GM12873 (cell line): ENCODE measurements around the gene EPB41L4B.

ENCODE experiments used
- CTCF ChIP-seq: IDR thresholded peaks from 2 replicates; pipeline ENCODE4 v1.5.1; 2012; ENCODE audit warnings: low read depth, mild to moderate bottlenecking, moderate library complexity, low read length, control low read depth; ENCODE audit not compliant: insufficient read depth; ENCODE audit errors: missing control alignments

EPB41L4B gene

GRCh38 chr9:109206670-109207069 lies 114.2 kb downstream of the EPB41L4B start:
- peak; percentile 20 for TF ChIP-seq CTCF

DNA sequence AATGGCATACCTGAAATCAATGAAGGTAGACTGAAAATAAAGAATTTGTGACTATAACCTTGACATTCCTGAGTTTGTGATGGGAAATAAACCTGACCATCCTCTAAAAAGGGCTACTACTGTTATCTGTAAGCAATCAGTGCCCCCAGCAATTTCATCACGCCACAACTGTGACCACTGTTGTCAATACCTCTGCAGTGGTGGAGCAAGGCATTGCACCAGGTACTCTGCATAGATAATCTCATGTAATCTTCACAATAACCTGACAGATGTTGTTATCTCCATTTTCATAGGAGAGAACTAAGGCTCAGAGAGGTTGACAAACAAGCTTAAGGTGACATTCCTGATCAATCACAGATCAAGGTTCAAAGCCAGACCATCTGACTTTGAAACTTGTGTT lies 115.3 kb downstream of the EPB41L4B start:
- no peak for TF ChIP-seq CTCF

DNA sequence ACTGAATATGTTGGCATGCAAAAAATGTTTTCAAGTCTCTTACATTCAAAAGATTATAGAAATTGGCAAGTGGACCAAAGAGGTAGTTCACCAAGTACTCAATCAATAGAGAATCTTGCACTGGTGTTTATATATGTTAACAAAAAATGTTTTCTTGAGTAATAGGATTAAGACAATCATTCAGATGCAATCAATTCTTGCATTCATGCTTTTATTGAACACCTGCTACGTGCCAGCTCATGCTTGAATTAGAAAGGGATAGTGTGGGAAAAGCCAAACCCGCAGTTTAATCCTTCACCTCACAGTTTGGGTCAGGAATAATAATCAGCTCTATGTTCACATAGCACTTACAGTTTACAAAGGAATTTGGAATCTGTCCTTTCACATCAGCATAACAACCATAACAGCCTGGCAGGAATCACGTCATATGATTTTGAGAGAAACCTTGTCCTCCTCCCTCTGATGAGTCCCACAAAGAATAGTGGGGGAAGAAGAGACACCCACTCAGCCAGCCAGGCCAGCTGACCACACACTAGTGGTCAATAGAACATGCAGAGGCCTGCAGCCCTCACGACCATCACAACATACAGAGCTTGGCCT lies 117.0 kb downstream of the EPB41L4B start:
- TF ChIP-seq CTCF = no peak

GRCh38 chr9:109199676-109200075 lies 121.2 kb downstream of the EPB41L4B start:
- TF ChIP-seq CTCF = no peak

- peak; percentile 45 for TF ChIP-seq CTCF
Observed at GRCh38 chr9:109198736-109199382, 122.0 kb downstream of the EPB41L4B start.

DNA sequence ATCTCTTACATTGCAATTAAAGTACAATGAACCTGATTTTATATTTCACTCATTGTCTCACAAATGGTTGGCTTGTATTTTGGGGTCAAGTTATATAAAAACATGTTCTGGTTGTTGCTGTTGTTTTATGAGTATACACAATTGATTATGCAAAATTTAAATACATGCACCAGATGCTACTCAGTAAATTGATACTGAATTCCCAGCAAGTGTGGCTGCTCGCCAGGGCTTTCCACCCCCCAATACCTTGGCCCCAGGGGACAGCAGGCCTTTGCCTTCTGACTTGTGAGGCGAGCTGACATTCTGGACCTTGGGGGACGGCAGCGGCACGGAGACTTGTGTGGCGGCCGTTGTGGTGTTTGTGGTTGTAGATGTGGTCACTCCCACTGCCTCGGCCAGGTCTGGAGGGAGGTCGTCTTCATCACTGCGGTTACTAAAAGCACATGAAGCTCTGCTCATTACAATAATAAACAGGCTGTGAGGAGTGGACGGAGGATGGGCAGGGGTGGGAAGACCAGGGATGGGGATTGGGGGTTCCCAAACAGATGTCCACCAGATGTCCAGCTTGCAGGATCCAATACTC lies 126.8 kb downstream of the EPB41L4B start:
- no peak for TF ChIP-seq CTCF

GRCh38 chr9:109192732-109193361 lies 128.0 kb downstream of the EPB41L4B start:
- TF ChIP-seq CTCF = peak; percentile 60
